Keratinocyte (primary cell): ENCODE data around the gene NPRL2. TPM values are rescaled to one million over a fixed set of nuclear protein-coding genes. Genes with fewer than 3 reads are reported as not detected.

Experiments
- DNase-seq: peaks from one replicate; pipeline ENCODE4 v3.0.0-alpha.2; 2011; ENCODE audit warnings: low read depth, missing footprints, low spot score
- FAIRE-seq: peaks from 2 replicates; lab custom pipeline; 2011; peaks lifted over from hg19 to GRCh38; lab: Jason Lieb, UNC
- H2AFZ ChIP-seq: 2 replicates; pipeline ENCODE4 v1.6.0; 2012; ENCODE audit warnings: low read length, control low read depth, inconsistent platforms; ENCODE audit not compliant: control insufficient read depth
- H3K27ac ChIP-seq: 2 replicates; pipeline ENCODE4 v1.5.1; 2011; ENCODE audit warnings: low read length; ENCODE audit not compliant: control insufficient read depth, insufficient read depth
- H3K27me3 ChIP-seq: 3 replicates; pipeline ENCODE4 v1.6.0; 2011; ENCODE audit warnings: low read length; ENCODE audit not compliant: control insufficient read depth, insufficient read depth; ENCODE audit errors: extremely low read depth
- H3K36me3 ChIP-seq, 2 experiments: 2 replicates in 1 of 2; 3 replicates in 1 of 2; pipeline ENCODE4 v1.5.1; 2011; ENCODE audit warnings: low read length in 2 of 2, mild to moderate bottlenecking in 1 of 2; ENCODE audit not compliant: control insufficient read depth in 2 of 2, insufficient read depth in 2 of 2; ENCODE audit errors: extremely low read depth in 1 of 2
- H3K4me1 ChIP-seq: 3 replicates; pipeline ENCODE4 v1.5.1; 2011; ENCODE audit warnings: low read length; ENCODE audit not compliant: control insufficient read depth, insufficient read depth; ENCODE audit errors: extremely low read depth
- H3K4me2 ChIP-seq: 3 replicates; pipeline ENCODE4 v1.6.0; 2011; ENCODE audit warnings: low read depth, low read length; ENCODE audit not compliant: control insufficient read depth, insufficient read depth; ENCODE audit errors: extremely low read depth
- H3K4me3 ChIP-seq, 3 experiments: fragments of 200-600 bp in 1 of 3; sonication (generic) in 1 of 3; 2 replicates in 2 of 3; 3 replicates in 1 of 3; pipeline ENCODE4 v1.5.1; 2011 to 2016; ENCODE audit warnings: low read length in 3 of 3, mild to moderate bottlenecking in 3 of 3, control low read depth in 2 of 3, inconsistent platforms in 1 of 3, low read depth in 1 of 3, mixed read lengths in 1 of 3, mixed run types in 1 of 3, moderate library complexity in 1 of 3; ENCODE audit not compliant: control insufficient read depth in 2 of 3, insufficient read depth in 2 of 3; ENCODE audit errors: extremely low read depth in 1 of 3
- H3K79me2 ChIP-seq: 2 replicates; pipeline ENCODE4 v1.6.0; 2012; ENCODE audit warnings: low read length; ENCODE audit not compliant: control insufficient read depth, insufficient read depth
- H3K9ac ChIP-seq: 3 replicates; pipeline ENCODE4 v1.6.0; 2011; ENCODE audit warnings: low read length; ENCODE audit not compliant: control insufficient read depth, insufficient read depth; ENCODE audit errors: extremely low read depth
- H3K9me1 ChIP-seq: 3 replicates; pipeline ENCODE4 v1.6.0; 2011; ENCODE audit warnings: low read length; ENCODE audit not compliant: control insufficient read depth, insufficient read depth; ENCODE audit errors: extremely low read depth
- H3K9me3 ChIP-seq: 2 replicates; pipeline ENCODE4 v1.5.1; 2012; ENCODE audit warnings: low read depth, low read length; ENCODE audit not compliant: control insufficient read depth
- H4K20me1 ChIP-seq: 3 replicates; pipeline ENCODE4 v1.6.0; 2011; ENCODE audit warnings: low read length; ENCODE audit not compliant: control insufficient read depth, insufficient read depth; ENCODE audit errors: extremely low read depth
- CTCF ChIP-seq, 3 experiments: IDR thresholded peaks in 1 of 3; conservative IDR thresholded peaks in 1 of 3; optimal IDR thresholded peaks in 1 of 3; 2 replicates in 2 of 3; 3 replicates in 1 of 3; pipeline versions ENCODE3 to v1.5.1; 2011; ENCODE audit warnings: low read length in 3 of 3, mild to moderate bottlenecking in 3 of 3, moderate library complexity in 2 of 3, control low read depth in 1 of 3, inconsistent platforms in 1 of 3; ENCODE audit not compliant: insufficient read depth in 2 of 3; ENCODE audit errors: extremely low read depth in 1 of 3
- EZH2 ChIP-seq: IDR thresholded peaks from one replicate; pipeline ENCODE4 v1.6.1; 2012; ENCODE audit warnings: inconsistent platforms, mild to moderate bottlenecking, low read length, moderate library complexity
- dilution Hi-C: fragments of 300-500 bp; cut with MboI; formaldehyde crosslinking; loops from one replicate; pipeline ENCODE4 v1.7.0; 2020; ENCODE audit warnings: low sequenced_read_pairs; ENCODE audit not compliant: extremely low pct_ligation_motif_present
- polyA plus RNA-seq, 5 experiments: library from polyadenylated mRNA; depleted of rRNA in 3 of 5; stranded (reverse) in 3 of 5; stranded (forward) in 1 of 5; unstranded in 1 of 5; fragments of >200 nt; gene quantifications; 1 replicate in 1 of 5; 2 replicates in 3 of 5; 3 replicates in 1 of 5; pipeline versions ENCODE4 v1.2.1 to v1.2.3, GENCODE V29; 2011 to 2012; ENCODE audit warnings: missing spikeins in 2 of 5, low read depth in 1 of 5, low replicate concordance in 1 of 5

The NPRL2 gene
- polyA plus RNA-seq, 1 donor (not counting 4 experiments of a cell fraction or from before 2014, with no cell fraction given), result 20.6 TPM

- no peak overlapping the region for H2AFZ ChIP-seq
- H3K4me3 ChIP-seq, result no peak overlapping the region
- peaks cover 43% of the 10 kb centered on the region for H3K79me2 ChIP-seq
- no peak overlapping the region for H3K27ac ChIP-seq
- H3K4me1 ChIP-seq, result peaks cover 38% of the 10 kb centered on the region
- dilution Hi-C loops, result no loop called here
- peaks cover 22 to 36% of the 10 kb centered on the region in 2 experiments for H3K36me3 ChIP-seq
- H3K4me2 ChIP-seq, result peak overlapping the region; percentile 99
- DNase-seq (no peak), FAIRE-seq (no peak)
- H3K9me3 ChIP-seq, result no peaks in the 10 kb centered on the region
- H3K27me3 ChIP-seq, result no peaks in the 10 kb centered on the region
- H3K9ac ChIP-seq, result no peak overlapping the region
- TF ChIP-seq CTCF (optimal IDR thresholded peaks at IDR 0.05 in 1 of 3, IDR thresholded peaks at IDR 0.05 in 1 of 3, conservative IDR thresholded peaks at IDR 0.05 in 1 of 3; ENCODE audit: extremely low read depth in 1 of 3, insufficient read depth in 2 of 3, low read length in 3 of 3) (no peak), EZH2 (no peak)
- H3K9me1 ChIP-seq, result peaks cover 3% of the 10 kb centered on the region
- H4K20me1 ChIP-seq, result no peaks in the 10 kb centered on the region
These were observed 28.5 kb downstream of the NPRL2 start for GRCh38 chr3:50322115-50322385.

GRCh38 chr3:50321336-50322114 lies 29.1 kb downstream of the NPRL2 start:
- Histone ChIP-seq H3K9ac (peak overlapping the region; percentile 98), H4K20me1 (no peaks in the 10 kb centered on the region), H3K79me2 (peaks cover 37% of the 10 kb centered on the region), H3K27me3 (no peaks in the 10 kb centered on the region), H3K27ac (peak overlapping the region; percentile 99), H3K4me1 (peaks cover 39% of the 10 kb centered on the region), H2AFZ (peak overlapping the region; percentile 96), H3K9me1 (peaks cover 3% of the 10 kb centered on the region), H3K36me3 (peaks cover 22 to 36% of the 10 kb centered on the region in 2 experiments), H3K4me2 (peak overlapping the region; percentile 99), H3K4me3 (peak overlapping the region; percentile 52 to 89 (median 84)), H3K9me3 (no peaks in the 10 kb centered on the region)
- TF ChIP-seq CTCF (optimal IDR thresholded peaks at IDR 0.05 in 1 of 3, IDR thresholded peaks at IDR 0.05 in 1 of 3, conservative IDR thresholded peaks at IDR 0.05 in 1 of 3; ENCODE audit: extremely low read depth in 1 of 3, insufficient read depth in 2 of 3, low read length in 3 of 3) (peak in 1 of 3 experiments; percentile 38), EZH2 (no peak)
- DNase-seq (no peak), FAIRE-seq (peak; percentile 49)
- dilution Hi-C loops, result no loop called here
